GM10248 (cell line): Measurements from ENCODE around the gene ZNF664.

ENCODE experiments used
- CTCF ChIA-PET: fragments of 300-600 bp; sonication (Branson Sonifier 250); formaldehyde crosslinking; extraction: SDS; loops from one replicate; lab custom pipeline; 2021; ENCODE audit warnings: antibody characterized with exemption; lab: Yijun Ruan, JAX
- POLR2A ChIA-PET: fragments of 350-650 bp; sonication (Branson Sonifier 250); formaldehyde crosslinking; extraction: SDS; loops from one replicate; lab custom pipeline; 2020; ENCODE audit warnings: antibody characterized with exemption; lab: Yijun Ruan, JAX
- DNase-seq: peaks from one replicate; pipeline ENCODE4 v3.0.0; 2012; ENCODE audit errors: extremely low spot score
- CTCF ChIP-seq: IDR thresholded peaks from 2 replicates; pipeline ENCODE4 v1.5.1; 2012; ENCODE audit warnings: mild to moderate bottlenecking, low read depth; ENCODE audit errors: extremely low read depth, missing control alignments, control extremely low read depth

The ZNF664 gene

DNA sequence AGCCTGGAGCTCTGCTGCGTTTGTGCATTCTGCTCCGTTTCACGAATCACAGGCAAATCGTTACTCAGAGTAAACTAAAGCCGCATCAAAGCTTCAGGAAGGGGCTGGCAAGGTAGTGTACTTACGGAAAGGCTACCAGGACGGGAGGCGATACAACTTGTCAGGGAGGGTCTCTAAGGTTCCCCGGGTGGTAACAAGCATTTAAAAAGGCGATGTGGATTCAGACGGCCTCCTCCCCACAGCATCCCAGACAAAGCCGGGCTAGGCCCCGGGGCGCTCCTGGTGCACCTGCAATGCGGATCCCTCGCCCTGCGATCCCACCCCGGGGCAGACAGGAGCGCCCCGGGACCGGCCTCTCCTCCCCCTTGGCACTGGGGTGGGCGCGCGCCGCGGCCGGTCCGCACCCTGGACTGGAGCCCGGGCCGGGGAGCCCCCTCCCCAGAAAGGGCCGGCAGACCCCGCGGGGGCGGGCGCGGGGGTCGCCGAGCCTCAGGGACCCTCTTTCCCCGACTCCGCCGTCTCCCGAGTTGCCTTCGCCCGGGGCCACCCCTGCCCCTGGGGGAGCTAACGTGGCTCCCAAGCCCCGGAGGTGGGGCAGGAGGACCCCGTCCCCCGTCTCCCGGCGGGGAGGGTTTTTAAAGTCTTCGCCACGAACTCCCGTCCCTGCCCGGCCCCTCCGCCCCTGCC, 1.1 kb upstream of the ZNF664 start:
- POLR2A ChIA-PET: no interaction called here
- no peak for TF ChIP-seq CTCF
- CTCF ChIA-PET: interaction anchor here (1.3 kb wide), 1 partner anchor 61 kb away, joined by 3 read pairs; no protein-coding TSS in a partner anchor
- DNase-seq: peak; percentile 31

DNA sequence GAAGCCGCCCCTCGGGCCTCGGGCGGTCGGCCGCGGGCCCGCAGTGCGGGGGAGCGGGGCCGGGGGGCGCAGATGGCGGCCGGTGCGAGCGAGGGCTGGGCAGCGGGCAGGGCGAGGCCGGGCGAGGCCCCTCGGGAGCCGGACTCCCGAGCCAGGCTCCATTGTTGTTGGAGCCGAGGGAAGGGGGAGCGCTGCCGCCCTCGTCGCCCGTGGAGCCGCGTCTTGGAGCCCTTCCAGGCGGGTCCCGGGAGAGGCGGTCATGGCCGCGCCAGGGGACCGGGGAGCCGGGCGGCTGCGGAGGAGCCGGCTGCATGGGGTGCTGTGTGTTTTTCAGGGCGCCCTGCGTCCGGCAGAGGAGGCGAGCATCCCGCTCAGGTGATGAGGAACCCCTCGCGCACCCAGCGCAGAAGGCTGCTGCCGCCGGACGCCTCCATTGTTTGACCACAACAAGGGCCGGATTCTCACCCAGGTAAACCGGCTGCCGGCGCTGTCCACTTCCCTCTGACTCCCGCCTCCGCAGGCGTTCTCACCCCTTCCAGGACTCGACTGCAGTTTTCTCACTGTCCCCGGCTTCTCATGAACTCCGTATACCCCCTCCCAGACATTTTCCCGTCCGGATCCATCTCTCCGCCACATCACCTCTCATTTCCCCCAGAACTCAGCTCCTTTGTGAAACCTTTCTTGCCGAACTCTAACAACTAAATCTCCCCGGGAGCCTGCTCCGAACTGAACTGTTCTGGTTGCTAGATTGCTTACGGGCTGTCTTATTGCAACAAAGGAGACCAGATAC, 732 bp downstream of the ZNF664 start:
- POLR2A ChIA-PET: no interaction called here
- TF ChIP-seq CTCF: no peak
- DNase-seq: peak; percentile 36
- CTCF ChIA-PET: interaction anchor here (0.8 kb wide), 2 partner anchors 10 to 62 kb away, joined by 3 to 4 read pairs; no protein-coding TSS in a partner anchor

GRCh38 chr12:123976227-123976826, 3.3 kb downstream of the ZNF664 start:
- ChIA-PET POLR2A (interaction anchor here (0.5 kb wide), 1 partner anchor 698 kb away, joined by 3 read pairs; no protein-coding TSS in a partner anchor), CTCF (interaction anchor here (1.2 to 1.8 kb wide), 4 partner anchors 10 to 20 kb away, joined by 3 to 5 read pairs (median 5); no protein-coding TSS in a partner anchor)
- DNase-seq: no peak
- TF ChIP-seq CTCF: no peak

GRCh38 chr12:123979566-123979965, 6.6 kb downstream of the ZNF664 start:
- DNase-seq: no peak
- ChIA-PET POLR2A (no interaction called here), CTCF (interaction anchor here (0.6 to 1.6 kb wide), 2 partner anchors 17 to 52 kb away, joined by 3 to 4 read pairs; no protein-coding TSS in a partner anchor)
- no peak for TF ChIP-seq CTCF

GRCh38 chr12:123982269-123982668, 9.3 kb downstream of the ZNF664 start:
- no peak for TF ChIP-seq CTCF
- CTCF ChIA-PET: interaction anchor here (1.4 to 2.2 kb wide), 4 partner anchors 8 to 176 kb away, joined by 3 to 11 read pairs (median 4); no protein-coding TSS in a partner anchor

More at GRCh38 chr12:123982269-123982668, 9.3 kb downstream of the ZNF664 start:
- POLR2A ChIA-PET: no interaction called here
- DNase-seq: no peak
